GM11168 (cell line): ENCODE data around the gene USP26.
"Not testable (repeated sequence)": the region's sequence is repeated elsewhere in the genome, so short reads cannot be mapped to it uniquely, and the experiment has no call there.

Experiments used
- in situ Hi-C: fragments of 300-500 bp; cut with MboI; formaldehyde crosslinking; loops from one replicate; pipeline ENCODE4 v1.12.0; 2022; ENCODE audit warnings: low sequenced_read_pairs; ENCODE audit not compliant: unreplicated experiment

USP26 gene, protein sequence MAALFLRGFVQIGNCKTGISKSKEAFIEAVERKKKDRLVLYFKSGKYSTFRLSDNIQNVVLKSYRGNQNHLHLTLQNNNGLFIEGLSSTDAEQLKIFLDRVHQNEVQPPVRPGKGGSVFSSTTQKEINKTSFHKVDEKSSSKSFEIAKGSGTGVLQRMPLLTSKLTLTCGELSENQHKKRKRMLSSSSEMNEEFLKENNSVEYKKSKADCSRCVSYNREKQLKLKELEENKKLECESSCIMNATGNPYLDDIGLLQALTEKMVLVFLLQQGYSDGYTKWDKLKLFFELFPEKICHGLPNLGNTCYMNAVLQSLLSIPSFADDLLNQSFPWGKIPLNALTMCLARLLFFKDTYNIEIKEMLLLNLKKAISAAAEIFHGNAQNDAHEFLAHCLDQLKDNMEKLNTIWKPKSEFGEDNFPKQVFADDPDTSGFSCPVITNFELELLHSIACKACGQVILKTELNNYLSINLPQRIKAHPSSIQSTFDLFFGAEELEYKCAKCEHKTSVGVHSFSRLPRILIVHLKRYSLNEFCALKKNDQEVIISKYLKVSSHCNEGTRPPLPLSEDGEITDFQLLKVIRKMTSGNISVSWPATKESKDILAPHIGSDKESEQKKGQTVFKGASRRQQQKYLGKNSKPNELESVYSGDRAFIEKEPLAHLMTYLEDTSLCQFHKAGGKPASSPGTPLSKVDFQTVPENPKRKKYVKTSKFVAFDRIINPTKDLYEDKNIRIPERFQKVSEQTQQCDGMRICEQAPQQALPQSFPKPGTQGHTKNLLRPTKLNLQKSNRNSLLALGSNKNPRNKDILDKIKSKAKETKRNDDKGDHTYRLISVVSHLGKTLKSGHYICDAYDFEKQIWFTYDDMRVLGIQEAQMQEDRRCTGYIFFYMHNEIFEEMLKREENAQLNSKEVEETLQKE

DNA sequence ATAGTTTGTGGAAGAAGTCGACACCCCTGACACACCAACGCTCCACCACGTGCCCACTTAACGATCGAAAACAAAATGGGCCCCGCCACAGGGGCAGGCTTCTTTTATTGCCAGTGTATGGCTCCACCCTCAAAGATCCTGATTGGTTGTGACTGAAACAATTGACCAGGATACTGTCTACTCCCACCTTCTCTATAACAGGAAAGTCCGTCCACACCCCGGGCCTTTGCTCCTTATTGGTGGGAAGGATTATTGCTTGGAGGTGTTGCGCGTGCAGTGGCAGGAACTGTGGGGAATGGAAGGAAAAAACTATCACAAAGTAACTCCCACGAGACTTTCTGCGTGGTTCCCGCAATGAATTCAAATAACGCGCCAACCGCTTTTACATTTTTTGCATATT lies at the start of gene USP26:
Gene USP26 (minus strand): TSS at position 79 of the 400 bp plus-strand sequence. CDS start 68,889 bp downstream, outside the sequence.
- in situ Hi-C loops: no loop called here

DNA sequence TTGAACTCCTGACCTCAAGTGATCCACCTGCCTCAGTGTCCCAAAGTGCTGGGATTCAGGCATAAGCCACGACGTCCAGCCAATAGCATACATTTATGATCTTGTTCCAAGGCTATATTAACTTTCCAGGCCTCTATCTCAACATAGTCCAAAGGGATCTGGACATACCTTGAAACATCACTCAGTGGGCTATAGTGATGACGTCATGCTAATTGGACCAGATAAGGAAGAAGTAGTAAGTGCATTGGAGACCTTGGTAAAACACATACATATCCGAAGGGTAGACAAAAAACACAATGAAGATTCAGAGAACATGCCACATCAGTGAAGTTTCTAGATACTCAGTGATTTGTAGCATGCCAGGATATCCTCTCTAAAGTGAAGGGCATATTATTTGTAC lies 37.4 kb upstream of the USP26 start:
- in situ Hi-C loops: no loop called here

DNA sequence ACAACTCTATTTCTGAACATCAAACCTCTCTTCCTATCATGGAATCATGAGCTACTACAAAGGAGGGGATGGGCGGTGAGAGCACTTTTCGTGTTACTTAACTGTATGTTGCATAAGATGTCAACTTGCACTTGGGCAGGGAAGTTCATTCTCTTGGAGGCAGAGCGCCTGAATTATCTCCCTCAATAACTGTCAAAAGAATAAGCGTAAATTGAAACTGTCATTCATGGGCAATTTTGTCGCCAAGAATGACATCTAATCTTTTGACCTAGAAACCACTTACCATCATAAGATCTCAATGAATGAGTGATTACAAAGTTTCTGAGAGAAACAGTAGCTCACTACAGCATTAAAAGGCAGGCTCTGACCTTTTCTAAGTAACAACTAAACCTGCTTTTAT lies 23.5 kb upstream of the USP26 start:
- in situ Hi-C loops: no loop called here

DNA sequence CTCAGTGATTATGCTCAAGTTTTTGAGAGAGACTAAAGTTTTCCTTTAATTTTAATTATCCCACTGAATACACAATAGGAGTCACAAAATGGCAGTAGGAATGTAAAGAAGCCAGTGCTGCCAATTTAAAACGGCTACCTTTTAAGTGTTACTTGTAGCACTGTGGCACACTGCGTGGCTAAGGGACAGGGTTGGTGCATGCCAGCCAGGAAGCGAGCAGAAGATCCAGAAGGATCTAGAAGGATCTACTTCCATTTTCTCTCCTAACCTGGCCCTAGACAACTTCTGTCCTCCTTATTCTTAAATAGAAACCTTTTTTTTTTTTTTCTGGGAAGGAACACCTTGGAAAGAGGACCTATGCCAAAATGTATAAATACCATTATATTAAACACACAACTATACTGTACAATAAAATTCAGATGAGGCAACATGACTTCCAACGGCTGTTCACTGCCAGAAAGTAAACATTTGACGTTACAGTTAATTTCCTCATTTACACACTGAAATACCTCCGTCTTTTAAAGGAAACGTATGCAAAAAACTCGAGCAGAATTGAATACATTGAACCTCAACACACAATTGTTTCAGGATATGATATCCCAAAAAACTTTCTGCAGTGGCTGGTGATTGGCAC lies 2.7 kb downstream of the USP26 start:
- in situ Hi-C loops: no loop called here

DNA sequence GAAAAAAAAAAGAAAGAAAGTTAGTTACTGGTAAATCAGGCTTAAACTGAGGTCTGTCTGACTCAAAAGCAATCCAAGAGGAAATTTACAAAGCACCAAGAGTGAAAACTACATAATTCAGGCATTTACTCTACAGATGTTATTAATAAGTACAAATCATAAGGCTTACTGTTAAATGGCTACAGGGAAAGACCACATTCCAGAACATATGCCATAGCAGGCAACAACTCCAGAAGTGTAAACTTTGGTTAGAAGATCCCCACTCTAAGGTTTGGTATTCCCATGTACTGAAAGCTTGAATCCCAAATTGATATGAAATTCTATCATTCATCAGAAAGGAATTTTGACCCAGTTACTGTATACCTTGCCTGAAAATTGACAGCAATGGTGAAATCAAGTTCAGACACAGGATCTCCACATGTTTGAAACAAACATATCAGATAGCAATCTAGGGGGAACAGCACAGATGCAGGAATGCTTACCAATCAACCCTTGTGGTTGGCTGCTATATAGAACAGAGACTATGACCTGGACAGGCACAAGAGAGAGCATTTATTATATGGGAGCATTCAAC lies 6.6 kb downstream of the USP26 start:
- in situ Hi-C loops: no loop called here

DNA sequence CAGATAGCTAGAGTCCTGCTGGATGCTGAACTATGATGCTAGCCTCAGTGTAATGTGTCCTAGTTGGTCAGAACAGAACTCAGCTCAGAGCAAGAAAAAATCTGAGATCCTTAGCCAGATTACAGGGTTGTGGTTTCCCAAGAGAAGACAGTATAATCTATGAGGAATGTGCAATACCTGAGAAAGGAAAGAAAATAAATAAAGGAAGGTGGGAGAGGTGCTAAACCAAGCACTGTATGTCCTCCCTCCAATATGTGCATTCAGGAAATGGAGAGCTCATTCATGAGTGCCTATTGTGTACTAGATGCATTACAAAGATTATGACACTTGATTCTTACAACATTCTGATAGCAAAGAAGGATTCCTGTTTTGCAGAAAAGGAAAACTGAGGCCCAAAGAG lies 7.5 kb downstream of the USP26 start:
- in situ Hi-C loops: no loop called here

DNA sequence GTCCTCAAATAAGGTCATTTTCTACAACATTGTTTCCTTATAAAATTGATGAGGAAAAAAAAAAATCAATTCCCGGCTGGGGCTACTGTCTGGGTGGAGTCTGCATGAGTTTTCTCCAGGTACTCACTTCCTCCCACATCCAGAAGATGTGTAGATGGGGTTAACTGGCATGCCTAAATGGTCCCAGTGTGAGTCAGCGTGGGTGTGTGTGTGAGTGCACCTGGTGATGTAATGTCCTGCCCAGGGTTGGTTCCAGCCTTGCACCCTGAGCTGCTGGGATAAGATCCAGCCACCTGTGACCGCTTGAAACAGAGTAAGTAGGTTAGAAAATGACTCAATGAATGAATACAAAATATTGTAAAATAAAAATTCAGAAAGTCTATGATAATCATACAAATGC lies 11.1 kb downstream of the USP26 start:
- in situ Hi-C loops: no loop called here

DNA sequence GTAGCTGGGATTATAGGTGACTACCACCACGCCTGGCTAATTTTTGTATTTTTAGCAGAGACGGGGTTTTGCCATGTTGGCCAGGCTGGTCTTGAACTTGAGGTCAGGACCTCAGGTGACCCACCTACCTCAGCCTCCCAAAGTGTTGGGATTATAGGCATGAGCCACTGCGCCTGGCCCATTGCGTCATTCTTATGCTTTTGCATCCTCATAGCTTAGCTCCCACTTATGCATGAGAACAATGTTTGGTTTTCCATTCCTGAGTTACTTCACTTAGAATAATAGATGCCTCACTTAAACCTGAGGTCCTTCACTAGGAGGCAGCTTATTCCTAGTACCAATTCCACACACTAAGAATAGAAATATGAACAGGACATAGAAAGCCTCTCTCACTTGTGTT lies 11.9 kb downstream of the USP26 start:
- in situ Hi-C loops: not testable (repeated sequence)

DNA sequence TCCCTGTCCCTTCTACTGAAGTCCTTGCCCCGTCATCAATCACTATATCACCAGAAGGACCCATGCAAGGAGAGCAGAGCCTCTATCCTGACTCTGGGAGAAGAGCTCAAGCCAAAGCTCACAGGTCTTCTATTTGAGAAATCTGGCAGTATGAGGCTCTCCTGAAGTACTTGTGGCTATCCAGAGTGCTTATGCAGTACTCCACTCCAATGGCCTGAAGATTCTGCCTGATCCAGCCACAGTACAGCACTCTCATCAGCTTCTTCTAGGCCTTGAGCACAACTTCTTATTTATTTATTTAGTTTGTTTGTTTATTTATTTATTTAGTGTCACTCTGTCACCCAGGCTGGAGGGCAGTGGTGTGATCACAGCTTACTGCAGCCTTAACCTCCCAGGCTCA lies 13.0 kb downstream of the USP26 start:
- in situ Hi-C loops: no loop called here

DNA sequence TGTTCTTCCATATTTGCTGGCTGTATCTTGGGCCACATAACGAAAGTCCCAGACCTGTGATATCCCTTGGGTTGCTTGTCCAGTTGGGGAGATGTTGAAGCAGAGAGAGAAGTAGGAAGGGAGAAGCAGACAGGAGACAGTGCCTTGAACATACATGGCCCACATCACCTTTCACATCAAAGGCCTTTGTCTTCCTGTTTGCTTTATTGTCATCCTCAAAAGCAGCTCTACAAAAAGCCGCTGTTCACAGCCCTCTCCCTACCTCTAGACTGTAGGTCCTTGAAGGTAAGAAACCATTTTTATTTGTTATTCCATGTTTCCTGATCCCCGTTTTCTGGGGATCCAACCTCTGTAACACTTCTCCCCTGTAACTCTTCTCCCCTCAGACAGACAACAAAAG lies 14.9 kb downstream of the USP26 start:
- in situ Hi-C loops: no loop called here

DNA sequence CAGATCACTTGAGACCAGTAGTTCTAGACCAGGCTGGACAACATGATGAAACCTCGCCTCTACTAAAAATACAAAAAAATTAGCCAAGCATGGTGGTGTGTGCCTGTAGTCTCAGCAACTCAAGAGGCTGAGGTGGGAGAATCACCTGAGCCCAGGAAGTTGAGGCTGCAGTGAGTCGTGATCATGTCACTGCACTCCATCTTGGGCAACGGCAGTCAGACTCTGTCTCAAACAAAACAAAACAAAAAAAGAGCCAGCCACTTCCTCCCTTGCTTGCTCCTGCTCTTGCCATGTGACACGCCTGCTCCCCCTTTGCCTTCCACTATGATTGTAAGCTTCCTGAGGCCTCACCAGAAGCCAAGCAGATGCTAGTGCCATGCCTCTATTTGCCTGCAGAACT lies 19.1 kb downstream of the USP26 start:
- in situ Hi-C loops: not testable (repeated sequence)

DNA sequence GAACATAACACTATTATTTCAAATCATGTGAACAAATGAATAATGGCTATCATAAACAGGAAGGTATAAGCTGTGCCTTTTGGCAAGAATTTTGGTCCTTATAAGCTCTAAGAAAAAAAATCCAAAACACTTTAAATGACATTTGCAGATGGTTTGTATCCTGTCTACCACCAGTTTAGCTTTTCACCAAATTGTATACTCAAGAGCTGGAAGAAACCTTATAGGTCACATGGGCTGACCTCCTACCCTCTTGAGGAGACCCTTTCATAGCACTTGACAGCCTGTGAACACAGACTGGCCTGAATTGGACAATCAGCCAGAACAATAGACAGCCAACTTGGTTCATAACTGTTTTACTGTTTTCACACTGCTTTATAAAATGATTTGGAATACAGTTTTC lies 24.3 kb downstream of the USP26 start:
- in situ Hi-C loops: no loop called here

DNA sequence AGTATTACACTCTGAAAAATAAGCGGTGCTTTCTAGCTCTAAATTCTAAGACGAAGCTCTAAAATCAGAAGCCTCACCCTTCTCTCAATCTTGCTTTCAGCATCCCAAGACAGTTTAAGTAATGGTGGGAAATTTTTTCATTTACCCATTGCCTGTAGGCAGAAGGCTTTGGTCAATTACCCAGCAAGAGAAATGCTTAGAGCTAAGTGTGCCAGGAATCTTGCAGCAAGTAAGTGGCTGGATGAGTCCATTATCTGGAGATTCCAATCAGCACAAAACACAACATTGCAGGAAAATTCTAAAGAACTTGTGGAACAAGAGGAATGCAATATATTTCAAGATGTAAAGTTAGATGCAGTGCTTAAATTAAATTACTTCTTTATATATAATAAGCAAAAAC lies 28.4 kb downstream of the USP26 start:
- in situ Hi-C loops: no loop called here

DNA sequence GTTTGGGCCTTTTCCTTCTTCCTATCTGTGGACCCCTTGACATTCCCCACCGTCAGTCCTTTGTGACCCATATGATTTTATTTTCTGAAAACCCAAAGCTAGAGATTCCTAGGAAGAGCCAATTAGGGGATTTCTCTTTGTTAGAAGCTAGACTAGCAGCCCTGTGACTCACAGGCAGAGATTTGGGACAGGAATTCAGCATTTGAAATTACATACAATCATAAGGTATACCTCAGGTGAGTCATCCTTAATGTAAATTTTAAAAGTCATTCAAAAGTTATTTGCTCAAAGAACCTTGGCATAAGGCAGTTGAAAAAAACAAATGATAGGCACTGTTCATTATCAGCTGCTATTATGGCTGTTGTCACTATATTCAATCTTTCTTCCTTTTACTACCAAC lies 40.6 kb downstream of the USP26 start:
- in situ Hi-C loops: no loop called here

DNA sequence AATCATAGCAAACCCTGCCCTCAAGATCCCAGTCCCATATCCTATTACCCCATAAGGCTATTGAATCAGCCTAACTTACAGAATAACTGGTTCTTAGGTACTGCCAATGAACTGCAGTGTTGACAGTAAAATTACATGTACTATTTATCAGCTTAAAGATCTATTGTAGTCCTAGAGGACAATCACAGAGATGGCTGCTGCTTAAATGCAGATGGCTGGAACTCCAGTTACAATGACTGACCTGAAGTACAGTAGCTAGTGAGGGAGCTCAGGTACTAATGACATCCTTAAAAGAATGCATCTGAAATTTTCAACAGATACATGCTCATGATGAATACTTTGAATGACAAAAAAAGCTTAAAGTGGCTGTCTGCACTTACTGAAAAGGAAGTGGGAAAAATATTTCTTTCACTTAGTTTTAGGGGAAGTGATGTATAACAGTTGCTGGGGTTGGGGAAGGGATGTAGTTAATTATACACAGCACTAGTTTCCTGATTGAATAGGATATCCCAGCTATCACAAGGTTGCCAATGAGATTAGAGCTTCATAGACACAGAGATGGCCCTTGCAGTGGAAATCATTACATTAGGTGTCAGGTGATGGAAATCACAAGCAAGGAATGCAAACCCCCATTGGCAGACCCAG lies 42.0 kb downstream of the USP26 start:
- in situ Hi-C loops: no loop called here

DNA sequence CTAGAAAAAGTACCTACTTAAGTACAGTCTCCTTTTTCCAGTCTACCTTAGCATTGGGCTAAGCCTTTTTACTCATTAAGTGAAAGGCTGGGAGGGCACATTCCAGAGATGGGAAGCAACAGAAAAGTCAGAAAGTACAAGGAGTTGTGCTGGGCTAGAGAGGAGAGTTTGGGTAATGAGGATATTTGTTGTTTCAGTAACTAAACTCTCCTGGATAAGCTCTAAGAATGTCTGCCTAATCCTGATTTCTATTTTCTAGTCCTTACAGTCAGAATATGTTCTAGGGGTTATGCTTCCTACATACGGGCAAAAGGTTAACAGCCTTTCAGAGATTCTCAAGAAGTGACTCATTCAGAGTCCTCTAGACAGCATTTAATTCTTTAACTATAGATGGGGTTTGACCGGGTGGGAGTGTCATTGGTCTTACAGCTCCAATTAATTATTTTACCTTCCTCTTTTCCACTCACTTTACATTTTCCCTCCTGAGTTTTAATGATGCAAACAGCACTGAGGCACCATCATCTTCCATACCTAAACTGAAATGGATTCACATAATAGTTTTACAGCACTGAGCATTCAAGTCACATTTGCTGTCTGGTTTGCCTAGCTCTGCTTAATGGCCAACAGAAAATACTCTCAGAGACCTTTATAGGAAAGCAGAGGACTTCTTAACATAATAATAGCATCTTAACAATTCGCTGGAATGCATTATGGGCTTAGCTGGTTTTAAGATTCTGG lies 42.9 kb downstream of the USP26 start:
- in situ Hi-C loops: no loop called here

DNA sequence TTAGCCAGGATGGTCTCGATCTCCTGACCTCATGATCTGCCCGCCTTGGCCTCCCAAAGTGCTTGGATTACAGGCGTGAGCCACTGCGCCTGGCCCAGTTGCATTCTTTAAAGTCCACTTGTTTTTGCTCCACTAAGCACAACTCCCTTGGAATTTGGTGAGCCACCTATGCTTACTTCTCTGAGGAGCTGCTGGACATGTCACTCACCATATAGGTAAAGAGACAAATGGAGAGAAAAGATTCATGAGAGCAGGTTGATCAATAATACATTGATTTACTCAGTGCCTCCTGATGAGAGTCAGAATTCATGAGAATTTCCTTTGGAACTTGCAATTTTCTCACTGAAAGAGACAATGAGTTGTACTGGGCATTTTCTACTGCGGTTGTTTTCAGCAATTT lies 48.2 kb downstream of the USP26 start:
- in situ Hi-C loops: no loop called here

DNA sequence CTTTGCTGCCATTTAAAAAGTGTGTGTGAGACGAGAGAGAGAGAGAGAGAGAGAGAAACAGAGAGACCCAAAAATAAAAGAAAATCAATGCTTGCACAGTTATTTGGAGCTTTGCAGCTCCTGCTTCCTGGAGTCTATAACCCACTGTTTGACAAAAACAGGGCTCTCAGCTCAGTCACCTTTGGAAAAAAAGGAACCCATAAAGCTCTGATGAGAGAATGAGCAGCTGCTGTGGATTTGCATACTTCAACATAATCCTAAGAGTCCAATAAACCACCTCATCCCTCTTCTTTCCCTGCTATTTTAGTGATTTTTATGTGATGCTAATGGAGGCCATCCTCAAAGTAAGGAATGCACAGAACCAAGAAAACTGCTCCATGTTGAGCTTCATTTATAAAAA lies 50.3 kb downstream of the USP26 start:
- in situ Hi-C loops: no loop called here

DNA sequence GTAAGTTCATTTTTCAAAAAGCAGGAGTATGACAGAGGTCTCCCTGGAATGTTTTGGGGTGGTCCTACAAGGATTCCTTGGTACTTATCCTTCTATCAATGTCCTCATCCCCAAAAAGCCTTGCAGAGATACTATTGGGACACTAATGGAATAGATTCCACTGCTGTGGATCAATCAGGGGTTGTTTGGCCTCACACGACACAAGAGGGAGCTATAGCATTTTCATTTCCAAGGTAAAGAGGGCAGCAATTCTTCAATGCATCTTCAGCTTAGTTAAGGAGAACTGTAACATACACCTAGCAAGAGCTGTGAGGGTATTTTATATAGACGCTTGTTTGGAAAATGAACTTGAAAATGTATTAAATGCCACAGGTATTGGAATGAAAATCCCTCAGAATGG lies 50.9 kb downstream of the USP26 start:
- in situ Hi-C loops: no loop called here
